Right ventricle myocardium superior (tissue), 1 donor: Measurements from ENCODE around the gene SLC33A1. TPM values are rescaled to one million over a fixed set of nuclear protein-coding genes. Genes with fewer than 3 reads are reported as not detected.
"Not testable (repeated sequence)": the region's sequence is repeated elsewhere in the genome, so short reads cannot be mapped to it uniquely, and the experiment has no call there.

Experiments used
- ATAC-seq: fragments of 200-7000 bp; cut with Tn5 transposase; one replicate; pipeline ENCODE4 v1.9.1; 2020; ENCODE audit warnings: mild to moderate bottlenecking; ENCODE audit not compliant: poor library complexity
- DNase-seq: peaks from one replicate; pipeline ENCODE4 v3.0.0-alpha.2; 2020
- intact Hi-C: fragments of 100-400 bp; cut with DNase I; formaldehyde crosslinking; loops from one replicate; pipeline ENCODE4 v1.11.2; 2022
- long read RNA-seq: library from polyadenylated mRNA; unstranded; transcript quantifications from one replicate; pipeline ENCODE4 v2.0.0, GENCODE V29; 2021
- total RNA-seq: library from RNA; stranded (reverse); fragmentation: NEBNext Ultra II Directional; extraction: Animal tissue kit (Norgen Biotek cat#: 25700); gene quantifications from one replicate; pipeline ENCODE4 v1.2.1, GENCODE V29; 2021
- donor health status: DM: no; HTN: yes; CAD: no; lungs with severe emphysema.

The SLC33A1 gene
- 17.6 TPM for total RNA-seq
- long read RNA-seq, full-length matches to known transcripts, result 24 of 27 reads
- long read RNA-seq, partial matches to known transcripts, result 0 of 27 reads
- long read RNA-seq, other reads (novel, unspliced or antisense), result 3 of 27 reads

DNA sequence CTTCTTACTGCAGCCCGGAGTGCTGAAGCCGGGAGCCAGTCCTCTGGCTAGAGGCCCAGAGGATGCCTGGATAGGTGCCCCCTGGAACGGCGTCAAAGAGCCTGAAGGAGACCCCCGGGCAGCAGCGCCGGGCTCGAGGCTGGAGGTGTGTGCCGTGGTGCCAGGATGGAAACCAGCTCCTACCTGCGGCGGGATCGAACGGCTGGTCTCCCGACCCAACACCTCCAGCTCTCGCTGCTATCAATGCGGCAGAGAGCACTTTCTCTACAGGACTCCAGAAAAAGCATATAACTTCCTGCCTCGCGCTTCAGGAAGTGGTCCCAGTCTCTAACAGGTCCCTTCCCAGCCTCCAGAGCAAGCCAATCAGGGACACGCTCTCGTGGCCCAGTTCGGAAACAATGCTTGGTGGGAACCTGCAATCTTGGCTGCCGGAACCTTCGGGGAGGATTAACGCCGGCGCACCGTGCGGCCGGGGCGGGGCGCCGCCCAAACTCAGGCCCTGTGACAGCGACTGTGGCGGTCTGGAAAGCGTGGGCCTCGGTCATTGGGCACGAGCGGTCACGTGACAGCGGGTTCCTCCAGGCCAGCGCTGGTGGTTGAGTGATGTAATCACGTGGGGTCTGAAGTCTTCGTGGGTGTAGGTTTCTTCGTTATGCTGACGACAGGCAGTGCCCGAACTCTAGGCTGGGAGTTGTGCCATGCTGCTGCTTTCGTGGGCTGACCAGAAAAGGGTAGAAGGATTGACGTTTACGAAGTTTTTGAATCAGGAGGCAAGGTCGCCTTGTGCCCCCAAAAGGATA, at the start of gene SLC33A1:
Gene SLC33A1, minus strand, starts transcription at position 287 of the 800 bp plus-strand sequence. CDS start 430 bp downstream, outside the sequence.
- DNase-seq (peak; percentile 99), ATAC-seq (peak; percentile 98)
- intact Hi-C loops, result loop anchor here (2.0 kb wide), 1 partner anchor 16 kb away; the partner anchor contains the start of gene GMPS

DNA sequence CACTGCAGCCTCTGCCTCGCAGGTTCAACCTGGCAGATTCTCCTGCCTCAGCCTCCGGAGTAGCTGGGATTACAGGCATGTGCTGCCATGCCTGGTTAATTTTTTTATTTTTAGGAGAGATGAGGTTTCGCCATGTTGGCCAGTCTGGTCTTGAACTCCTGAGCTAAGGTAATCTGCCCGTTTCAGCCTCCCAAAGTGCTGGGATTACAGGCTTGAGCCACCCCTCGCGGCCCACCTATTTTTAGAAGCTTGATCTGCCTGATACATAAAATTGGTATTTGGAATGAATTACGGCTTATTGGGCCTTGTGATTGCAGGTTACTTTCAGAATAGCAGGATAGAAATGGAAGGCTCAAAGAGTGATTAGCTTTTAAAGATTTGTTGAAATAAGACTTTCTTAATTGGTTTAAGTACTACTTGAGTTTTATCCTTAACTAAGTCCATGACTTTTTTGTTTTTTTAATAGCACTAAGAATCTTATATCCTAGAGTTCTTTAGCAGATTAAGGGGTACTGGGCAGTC, 41.2 kb upstream of the SLC33A1 start:
- intact Hi-C loops, result no loop called here
- no peak for ATAC-seq
- no peak for DNase-seq

DNA sequence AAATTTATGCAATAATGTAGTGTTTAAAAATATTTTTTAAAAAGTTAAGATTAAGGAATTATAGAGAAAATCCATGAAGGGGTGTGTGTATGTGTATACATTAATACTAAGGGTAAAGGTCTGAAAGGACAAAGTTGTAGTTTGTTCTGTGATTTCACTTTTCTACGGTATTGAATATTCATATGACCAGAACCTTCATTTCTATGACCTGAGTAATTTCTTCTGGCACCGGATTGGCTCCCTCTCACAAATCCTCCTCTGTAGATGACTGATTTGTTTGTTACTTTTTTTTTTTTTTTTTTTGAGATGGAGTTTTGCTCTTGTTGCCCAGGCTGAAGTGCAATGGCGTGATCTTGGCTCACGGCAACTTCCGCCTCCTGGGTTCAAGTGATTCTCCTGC, 37.1 kb upstream of the SLC33A1 start:
- intact Hi-C loops, result no loop called here
- no peak for DNase-seq
- no peak for ATAC-seq

DNA sequence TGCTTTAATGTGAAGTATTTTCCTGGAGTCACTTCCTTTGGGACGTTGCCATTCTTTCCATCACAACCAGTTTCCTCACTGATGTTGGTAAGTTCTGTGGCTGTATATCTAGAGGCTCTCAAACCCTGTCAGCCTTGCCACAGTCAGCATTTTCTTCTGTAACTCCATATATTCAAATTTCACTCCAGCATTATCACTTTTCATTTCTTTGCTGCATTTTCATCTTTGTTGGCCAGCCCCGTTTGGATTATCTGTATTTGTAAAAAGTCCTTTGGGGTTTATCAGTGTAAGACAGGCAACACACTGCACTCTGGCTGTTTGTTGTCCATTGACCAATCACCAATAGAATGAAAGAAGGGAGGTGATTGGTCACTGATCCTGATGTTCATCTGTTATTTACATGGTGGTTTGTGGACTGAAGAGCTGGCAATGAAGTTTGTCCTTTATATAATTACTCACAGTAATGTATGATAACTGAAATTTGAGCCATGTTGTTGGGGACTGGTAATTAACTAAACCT, 36.5 kb upstream of the SLC33A1 start:
- intact Hi-C loops, result no loop called here
- DNase-seq, result no peak
- peak; percentile 22 for ATAC-seq

DNA sequence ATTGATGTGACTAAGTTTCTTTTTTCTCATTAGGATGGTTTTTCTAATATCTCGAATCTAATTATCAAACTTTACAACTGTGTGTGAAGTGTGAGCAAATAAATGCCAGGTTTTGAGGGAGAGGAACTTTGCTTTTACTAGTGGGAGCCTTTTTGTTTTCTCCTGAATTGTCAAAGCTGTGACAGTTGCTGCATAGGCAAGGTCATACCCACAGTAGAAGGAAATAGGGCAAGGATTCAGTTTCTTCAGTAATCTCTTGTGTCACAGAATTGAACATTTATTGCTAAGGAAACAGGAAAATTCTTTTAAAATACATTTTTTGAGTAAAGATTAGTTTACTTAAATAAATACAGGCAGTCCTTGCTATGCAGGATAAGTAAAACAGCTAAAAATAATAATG, 35.7 kb upstream of the SLC33A1 start:
- intact Hi-C loops, result no loop called here
- ATAC-seq (no peak), DNase-seq (no peak)

DNA sequence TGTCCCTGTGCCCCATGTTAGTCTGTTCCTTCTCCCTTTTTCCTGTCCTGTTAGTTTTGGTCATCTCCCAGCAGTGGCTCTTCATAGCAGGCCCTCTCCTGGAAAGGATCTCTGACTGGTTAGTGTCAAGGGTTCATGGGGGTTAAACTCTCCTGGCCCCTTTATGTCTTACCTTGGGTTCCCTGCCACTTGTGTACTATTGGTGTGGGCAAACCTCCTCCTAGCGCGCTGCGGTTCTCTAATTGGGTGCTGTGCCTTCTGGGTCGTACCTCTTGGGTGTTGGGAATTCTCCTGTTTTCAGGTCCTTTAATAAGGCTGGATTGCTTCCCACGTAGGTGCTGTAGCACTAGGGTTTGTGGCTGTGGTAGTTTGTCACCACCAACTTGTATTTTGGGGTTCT, 35.0 kb upstream of the SLC33A1 start:
- ATAC-seq, result no peak
- intact Hi-C loops, result no loop called here
- DNase-seq, result no peak

DNA sequence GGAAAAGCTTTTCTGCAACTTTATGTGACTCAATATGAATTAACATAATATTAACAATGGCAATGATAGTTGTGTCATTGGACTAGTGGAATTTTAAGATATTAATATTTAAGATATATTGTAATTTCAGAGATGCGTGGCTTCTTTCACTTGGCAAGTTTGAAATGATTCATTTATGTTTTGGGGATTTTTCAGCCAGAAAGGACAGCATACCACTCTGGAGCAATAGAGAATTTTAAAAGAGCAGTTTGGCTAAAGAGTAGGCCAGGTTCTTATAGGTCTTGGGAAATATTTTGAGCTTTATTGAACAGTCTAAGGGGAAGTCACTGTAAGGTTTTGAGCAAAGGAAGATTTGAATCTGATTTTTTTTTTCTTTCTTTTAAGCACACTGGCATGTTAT, 32.7 kb upstream of the SLC33A1 start:
- ATAC-seq (no peak), DNase-seq (no peak)
- intact Hi-C loops, result no loop called here

DNA sequence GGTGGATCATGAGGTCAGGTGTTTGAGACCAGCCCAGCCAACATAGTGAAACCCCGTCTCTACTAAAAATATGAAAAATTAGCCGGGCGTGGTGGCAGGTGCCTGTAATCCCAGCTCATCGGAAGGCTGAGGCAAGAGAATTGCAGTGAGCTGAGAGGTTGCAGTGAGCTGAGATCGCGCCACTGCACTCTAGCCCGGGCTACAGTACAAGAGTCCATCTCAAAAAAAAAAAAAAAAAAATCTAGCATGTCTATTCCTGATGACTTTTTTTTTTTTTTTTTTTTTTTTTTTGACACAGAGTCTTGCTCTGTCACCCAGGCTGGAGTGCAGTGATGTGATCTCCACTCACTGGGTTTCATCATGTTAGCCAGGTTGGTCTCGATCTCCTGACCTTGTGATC, 32.1 kb upstream of the SLC33A1 start:
- intact Hi-C loops, ATAC-seq, DNase-seq: not testable (repeated sequence)

DNA sequence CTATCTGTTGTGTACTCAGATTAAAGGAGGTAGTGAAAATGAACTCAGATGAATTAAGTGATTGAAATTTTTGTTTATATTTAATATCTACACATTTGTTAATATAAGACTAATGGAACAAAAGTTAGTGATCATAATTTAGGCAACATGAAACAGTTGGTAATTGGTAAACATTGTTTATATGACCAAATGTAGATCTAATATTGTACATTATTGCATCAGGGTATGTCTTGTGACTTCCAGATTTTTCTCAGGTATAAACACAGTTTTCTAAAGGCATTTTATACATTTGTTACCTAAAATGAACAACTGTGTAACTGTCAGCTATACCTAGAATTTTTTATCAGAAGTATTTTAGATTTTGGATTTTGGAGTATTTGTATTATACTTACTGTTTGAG, 31.1 kb upstream of the SLC33A1 start:
- no peak for DNase-seq
- intact Hi-C loops, result no loop called here
- ATAC-seq, result no peak

DNA sequence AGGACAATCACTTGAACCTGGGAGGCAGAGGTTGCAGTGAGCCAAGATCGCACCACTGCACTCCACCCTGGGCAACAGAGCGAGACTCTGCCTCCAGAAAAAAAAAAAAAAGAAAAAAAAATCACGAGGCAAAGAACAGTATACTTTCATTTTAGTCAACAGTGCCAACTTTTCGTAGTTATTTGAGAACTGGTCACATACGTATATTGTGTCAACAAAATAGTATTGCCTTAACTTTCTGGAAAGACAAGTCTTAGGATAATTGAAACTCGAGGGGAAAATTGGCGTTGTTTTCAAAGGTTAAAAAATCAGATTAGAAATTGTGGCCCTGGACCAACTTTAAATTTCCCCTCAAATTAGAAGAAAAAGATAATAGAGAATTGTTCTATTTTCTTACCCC, 30.1 kb upstream of the SLC33A1 start:
- intact Hi-C loops, result no loop called here
- ATAC-seq (no peak), DNase-seq (no peak)

DNA sequence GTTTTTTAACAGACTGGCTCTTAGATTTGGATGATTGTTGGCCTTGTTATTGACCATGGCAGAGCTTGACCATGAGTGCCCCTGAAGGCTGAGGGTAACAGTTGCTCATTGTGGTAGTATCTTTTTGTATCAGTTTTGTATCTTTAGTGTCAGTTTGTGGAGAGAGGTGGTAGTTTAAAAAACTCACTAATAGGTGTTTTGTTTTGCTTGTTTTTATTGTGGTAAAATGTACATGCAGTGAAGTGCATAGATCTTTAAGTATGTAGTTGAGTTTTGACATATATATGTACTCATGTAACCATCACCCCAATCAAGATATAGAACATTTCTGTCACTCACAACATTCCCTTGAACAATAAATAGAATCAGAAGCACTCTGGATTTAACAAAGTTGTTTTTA, 26.1 kb upstream of the SLC33A1 start:
- DNase-seq (no peak), ATAC-seq (no peak)
- intact Hi-C loops, result no loop called here

DNA sequence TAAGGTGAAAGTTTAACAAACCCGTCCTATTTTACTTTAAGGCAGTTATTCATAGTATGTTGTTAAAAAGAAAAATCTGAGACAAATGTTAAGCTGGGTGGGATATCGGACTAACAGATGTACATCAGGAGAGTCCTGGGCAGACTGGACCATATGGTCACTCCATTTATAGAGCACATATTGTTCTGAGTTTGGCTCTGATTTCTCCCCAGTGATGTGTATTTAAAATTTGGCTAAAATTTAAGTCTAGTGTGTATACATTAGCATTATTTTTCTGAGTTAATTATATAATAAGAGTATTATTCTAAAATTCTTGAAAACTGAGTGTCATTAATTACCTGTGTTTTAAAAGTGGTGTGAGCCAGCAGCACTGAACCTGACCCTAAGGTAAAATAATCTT, 22.3 kb upstream of the SLC33A1 start:
- intact Hi-C loops, result loop anchor here (10.0 kb wide), 1 partner anchor 122 kb away; no protein-coding TSS in a partner anchor
- ATAC-seq (no peak), DNase-seq (no peak)

DNA sequence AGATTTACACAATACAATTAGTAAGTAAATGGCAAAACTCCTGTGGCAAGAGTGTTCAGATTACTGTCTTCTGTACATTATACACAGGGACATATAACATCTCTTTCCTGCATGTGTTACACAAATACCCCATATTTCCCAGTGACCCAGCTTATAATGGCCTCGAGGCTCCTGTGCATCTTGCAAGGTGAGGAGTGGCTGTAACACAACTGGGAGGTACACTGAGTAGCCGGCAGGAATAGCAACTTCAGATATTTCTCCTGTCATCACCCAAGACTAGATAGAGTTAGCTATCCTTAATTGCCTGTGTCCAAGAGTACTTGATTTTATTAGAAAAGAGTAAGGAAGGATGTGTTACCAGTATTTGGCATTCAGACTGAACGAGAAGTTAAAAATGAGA, 21.8 kb upstream of the SLC33A1 start:
- ATAC-seq, result no peak
- intact Hi-C loops, result loop anchor here (10.0 kb wide), 1 partner anchor 121 kb away; no protein-coding TSS in a partner anchor
- no peak for DNase-seq

DNA sequence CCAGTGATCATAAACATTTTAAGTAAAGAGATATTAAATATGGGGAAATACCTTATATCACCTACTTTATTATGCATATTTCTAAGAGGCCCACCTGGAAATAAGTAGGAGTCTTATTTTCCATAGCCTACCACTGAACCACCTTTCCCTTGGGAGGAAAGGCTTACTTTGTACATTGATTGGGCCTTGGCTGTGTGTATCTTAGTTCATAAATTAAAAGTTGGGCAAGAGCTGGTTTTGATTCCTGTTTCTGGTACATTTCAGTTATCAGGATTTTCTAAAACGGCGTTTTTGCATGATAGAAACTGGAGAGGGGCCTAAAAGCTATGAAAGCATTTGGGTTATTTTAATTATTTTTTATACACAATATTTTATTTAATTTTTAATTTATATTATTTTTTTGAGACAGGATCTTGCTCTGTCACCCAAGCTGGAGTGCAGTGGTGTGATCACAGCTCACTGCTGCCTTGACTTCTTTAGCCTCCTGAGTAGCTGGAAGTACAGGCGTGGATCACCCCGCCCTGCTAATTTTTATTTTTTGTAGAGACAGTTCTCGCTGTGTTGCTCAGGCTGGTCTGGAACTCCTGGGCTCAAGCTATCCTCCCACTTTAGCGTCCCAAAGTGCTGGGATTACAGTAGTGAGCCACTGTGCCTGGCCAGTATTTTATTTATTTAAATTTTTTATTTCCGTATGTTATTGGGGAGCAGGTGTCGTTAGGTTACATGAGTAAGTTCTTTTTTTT, 18.8 kb upstream of the SLC33A1 start:
- intact Hi-C loops, result loop anchor here (10.0 kb wide), 1 partner anchor 118 kb away; no protein-coding TSS in a partner anchor
- DNase-seq, result no peak
- no peak for ATAC-seq

DNA sequence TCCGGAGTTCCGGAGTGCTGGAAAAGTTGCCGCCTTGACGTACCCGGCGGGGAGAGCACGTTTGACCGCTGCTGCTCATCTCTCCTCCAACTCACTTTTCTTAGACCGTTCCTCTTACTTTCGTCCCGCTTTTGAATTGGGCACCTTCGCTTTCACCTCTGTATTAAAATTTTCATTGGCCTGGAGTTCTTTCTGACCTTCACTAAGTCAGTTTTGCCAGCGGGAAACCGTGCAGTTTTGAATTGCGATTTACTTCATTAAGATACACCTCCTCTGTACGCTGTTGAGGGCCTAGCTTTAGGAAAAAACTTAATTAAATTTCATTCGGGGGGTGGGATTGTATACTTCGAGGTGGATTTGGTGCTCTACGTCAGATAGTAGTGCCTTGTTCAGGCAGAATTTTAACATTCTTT, 17.5 kb upstream of the SLC33A1 start:
- DNase-seq (no peak), ATAC-seq (no peak)
- intact Hi-C loops, result loop anchor here (2.0 to 10.0 kb wide), 2 partner anchors 17 to 117 kb away; partner anchors contain the start of gene SLC33A1

DNA sequence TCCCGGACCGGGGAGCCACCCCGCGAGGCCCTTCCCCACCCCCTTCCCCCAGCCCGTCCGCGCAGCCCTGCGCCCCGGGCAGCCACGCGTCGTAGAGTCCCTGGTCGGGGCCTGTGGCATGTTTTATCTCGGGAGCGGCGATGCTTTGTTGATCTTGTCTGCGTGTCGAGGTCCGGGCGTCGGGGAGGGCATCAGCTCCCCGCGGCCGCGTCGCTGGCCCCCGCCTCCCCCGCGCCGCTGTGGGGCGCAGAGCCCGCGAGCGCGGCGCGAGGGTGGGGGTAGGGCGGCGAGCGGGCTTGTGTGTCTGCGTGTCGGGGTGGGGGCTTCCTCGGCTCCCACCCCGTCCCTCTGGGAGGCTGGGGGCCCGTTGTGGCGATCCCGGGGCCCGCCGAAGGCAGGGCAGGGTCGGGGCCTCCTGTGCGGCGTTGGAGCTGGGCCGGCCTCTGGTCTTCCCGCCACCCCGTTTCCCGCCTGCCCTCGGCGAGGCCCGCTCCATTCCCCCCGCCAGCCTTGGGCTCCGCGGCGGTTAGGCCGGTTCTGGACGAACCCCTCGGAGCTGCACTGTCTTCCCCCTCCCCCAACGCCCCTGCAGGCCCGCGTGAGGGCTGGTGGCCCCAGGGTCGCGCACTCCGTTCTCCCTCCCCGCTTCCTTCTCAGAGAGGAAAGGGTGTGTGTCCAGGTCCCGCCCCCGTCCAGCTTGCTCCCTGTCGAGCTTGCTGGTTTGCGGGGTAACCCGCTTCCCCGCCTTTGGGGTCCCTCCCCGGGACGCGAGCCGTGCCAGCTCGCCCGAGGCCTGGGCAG, 16.9 kb upstream of the SLC33A1 start:
- peak; percentile 57 for ATAC-seq
- intact Hi-C loops, result loop anchor here (2.0 to 10.0 kb wide), 2 partner anchors 16 to 116 kb away; partner anchors contain the start of gene SLC33A1

DNA sequence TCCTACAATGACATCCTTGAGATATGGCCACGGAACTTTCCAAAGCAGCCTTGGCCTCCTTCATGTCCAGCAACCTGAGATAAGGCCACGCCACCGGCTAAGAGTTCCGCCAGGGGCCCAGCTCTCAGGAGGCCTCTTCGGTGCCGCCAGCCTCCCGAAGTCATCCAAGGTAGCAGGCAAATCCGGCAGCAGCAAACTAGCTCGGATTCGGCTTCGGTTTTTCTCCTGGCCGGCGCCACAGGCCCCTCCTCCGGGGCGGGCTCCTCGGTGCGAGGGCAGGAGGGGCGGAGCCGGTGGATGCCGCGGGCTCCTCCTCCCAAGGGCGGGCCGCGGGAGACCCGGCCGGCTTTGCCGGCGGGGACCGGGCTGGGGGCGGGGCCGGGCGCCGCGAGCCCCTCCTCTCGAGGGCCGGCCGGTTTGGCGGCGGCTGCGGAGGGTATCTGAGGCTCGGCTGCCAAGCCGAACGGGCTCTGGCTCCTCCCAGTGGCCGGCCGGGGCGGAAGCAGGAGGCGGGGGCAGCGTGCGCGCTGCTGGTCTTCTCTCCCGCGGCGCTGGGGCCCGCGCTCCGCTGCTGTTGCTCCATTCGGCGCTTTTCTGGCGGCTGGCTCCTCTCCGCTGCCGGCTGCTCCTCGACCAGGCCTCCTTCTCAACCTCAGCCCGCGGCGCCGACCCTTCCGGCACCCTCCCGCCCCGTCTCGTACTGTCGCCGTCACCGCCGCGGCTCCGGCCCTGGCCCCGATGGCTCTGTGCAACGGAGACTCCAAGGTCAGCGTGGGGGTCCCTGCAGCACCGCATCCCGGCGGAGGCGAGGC, 16.1 kb upstream of the SLC33A1 start, which contains the start of gene GMPS:
Gene GMPS, plus strand, starts transcription at position 518 of the 812 bp plus-strand sequence. Its CDS starts 221 bp downstream, at position 739.
- peak; percentile 96 for DNase-seq
- intact Hi-C loops, result loop anchor here (2.0 to 10.0 kb wide), 2 partner anchors 16 to 116 kb away; partner anchors contain the start of gene SLC33A1
- ATAC-seq, result peak; percentile 99

More for the DNA sequence above, 16.9 kb upstream of the SLC33A1 start:
- DNase-seq, result peak; percentile 77
